ENCODE data around the gene UNC50.

UNC50 gene

DNA sequence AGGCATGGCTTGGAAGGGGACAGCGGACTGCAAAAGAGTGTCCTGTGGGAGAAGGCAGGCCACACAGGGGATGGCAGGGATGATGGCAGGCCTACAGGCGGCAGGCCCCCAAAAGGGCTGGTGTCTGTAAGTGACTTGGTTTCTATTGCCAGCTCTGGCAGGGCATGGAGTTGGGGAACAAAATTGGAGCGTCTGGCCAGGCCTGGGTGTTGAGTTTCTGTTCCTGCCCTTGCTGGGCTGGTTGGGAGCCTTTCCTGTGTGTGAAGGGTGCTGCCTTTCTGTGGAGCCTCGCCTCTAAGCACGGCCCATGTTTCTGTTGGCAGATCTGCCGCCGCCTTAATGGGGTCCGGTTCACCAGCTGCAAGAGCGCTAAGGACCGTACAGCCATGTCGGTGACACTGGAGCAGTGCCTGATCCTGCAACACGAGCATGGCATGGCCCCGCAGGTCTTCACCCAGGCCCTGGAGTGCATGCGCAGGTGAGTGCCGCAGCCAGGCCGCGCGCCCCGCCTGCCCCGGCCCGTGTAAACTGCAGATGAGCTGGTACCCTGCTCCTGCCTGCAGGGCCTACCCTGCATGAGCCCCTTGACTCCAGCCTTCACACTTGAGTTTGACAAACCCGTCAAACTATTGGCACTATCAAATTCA, 31.6 kb upstream of the UNC50 start:
- Histone ChIP-seq H3K36me3 (ENCODE audit: control insufficient read depth, insufficient read depth, low read length) (peaks cover 7% of the 10 kb centered on the region), H3K4me3 (ENCODE audit: low read length) (no peak overlapping the region), H3K9me3 (ENCODE audit: control insufficient read depth, insufficient read depth, low read length) (no peaks in the 10 kb centered on the region), H3K4me1 (ENCODE audit: control insufficient read depth, insufficient read depth, low read length) (no peaks in the 10 kb centered on the region; the same call in 1 of the 2 replicates), H3K27ac (ENCODE audit: low read length) (no peak overlapping the region), H3K27me3 (ENCODE audit: control insufficient read depth, insufficient read depth, low read length) (no peaks in the 10 kb centered on the region)
- no peak for DNase-seq (ENCODE audit: low read depth, low spot score)
- no CpG with 5 or more reads among the region's 22 CpGs for WGBS (ENCODE audit: insufficient coverage, insufficient read length)

- no peak for DNase-seq (ENCODE audit: low read depth, low spot score)
- Histone ChIP-seq H3K9me3 (ENCODE audit: control insufficient read depth, insufficient read depth, low read length) (no peaks in the 10 kb centered on the region), H3K4me3 (ENCODE audit: low read length) (no peak overlapping the region), H3K27ac (ENCODE audit: low read length) (no peak overlapping the region), H3K27me3 (ENCODE audit: control insufficient read depth, insufficient read depth, low read length) (no peaks in the 10 kb centered on the region), H3K4me1 (ENCODE audit: control insufficient read depth, insufficient read depth, low read length) (no peaks in the 10 kb centered on the region; the same call in 1 of the 2 replicates), H3K36me3 (ENCODE audit: control insufficient read depth, insufficient read depth, low read length) (peaks cover 8% of the 10 kb centered on the region)
- no CpG with 5 or more reads among the region's 10 CpGs for WGBS (ENCODE audit: insufficient coverage, insufficient read length)
Observed at GRCh38 chr2:98577313-98577712, 31.1 kb upstream of the UNC50 start.

- H3K9me3 ChIP-seq (ENCODE audit: control insufficient read depth, insufficient read depth, low read length): no peaks in the 10 kb centered on the region
- no CpG with 5 or more reads among the region's 9 CpGs for WGBS (ENCODE audit: insufficient coverage, insufficient read length)
- H3K4me3 ChIP-seq (ENCODE audit: low read length): no peak overlapping the region
- H3K27ac ChIP-seq (ENCODE audit: low read length): no peak overlapping the region
- no peak for DNase-seq (ENCODE audit: low read depth, low spot score)
- no peaks in the 10 kb centered on the region for H3K27me3 ChIP-seq (ENCODE audit: control insufficient read depth, insufficient read depth, low read length)
- H3K36me3 ChIP-seq (ENCODE audit: control insufficient read depth, insufficient read depth, low read length): peaks cover 13% of the 10 kb centered on the region
- no peaks in the 10 kb centered on the region for H3K4me1 ChIP-seq (ENCODE audit: control insufficient read depth, insufficient read depth, low read length)
Observed at GRCh38 chr2:98578231-98578630, 30.2 kb upstream of the UNC50 start.

GRCh38 chr2:98579926-98580325, 28.5 kb upstream of the UNC50 start:
- no peaks in the 10 kb centered on the region for H3K27me3 ChIP-seq (ENCODE audit: control insufficient read depth, insufficient read depth, low read length)
- no peaks in the 10 kb centered on the region for H3K4me1 ChIP-seq (ENCODE audit: control insufficient read depth, insufficient read depth, low read length)
- no peaks in the 10 kb centered on the region for H3K9me3 ChIP-seq (ENCODE audit: control insufficient read depth, insufficient read depth, low read length)
- no CpG with 5 or more reads among the region's 7 CpGs for WGBS (ENCODE audit: insufficient coverage, insufficient read length)
- no peak for DNase-seq (ENCODE audit: low read depth, low spot score)
- H3K27ac ChIP-seq (ENCODE audit: low read length): no peak overlapping the region
- H3K4me3 ChIP-seq (ENCODE audit: low read length): no peak overlapping the region
- peaks cover 13% of the 10 kb centered on the region for H3K36me3 ChIP-seq (ENCODE audit: control insufficient read depth, insufficient read depth, low read length)

- no peaks in the 10 kb centered on the region for H3K4me1 ChIP-seq (ENCODE audit: control insufficient read depth, insufficient read depth, low read length)
- no peak overlapping the region for H3K4me3 ChIP-seq (ENCODE audit: low read length)
- WGBS (ENCODE audit: insufficient coverage, insufficient read length): no CpG with 5 or more reads among the region's 10 CpGs
- peaks cover 13% of the 10 kb centered on the region for H3K36me3 ChIP-seq (ENCODE audit: control insufficient read depth, insufficient read depth, low read length)
- no peaks in the 10 kb centered on the region for H3K27me3 ChIP-seq (ENCODE audit: control insufficient read depth, insufficient read depth, low read length)
- H3K27ac ChIP-seq (ENCODE audit: low read length): no peak overlapping the region
- H3K9me3 ChIP-seq (ENCODE audit: control insufficient read depth, insufficient read depth, low read length): no peaks in the 10 kb centered on the region
- no peak for DNase-seq (ENCODE audit: low read depth, low spot score)
Observed at GRCh38 chr2:98580656-98581284, 27.6 kb upstream of the UNC50 start.

- no peak overlapping the region for H3K27ac ChIP-seq (ENCODE audit: low read length)
Observed at GRCh38 chr2:98582523-98582922, 25.9 kb upstream of the UNC50 start.

GRCh38 chr2:98583276-98583675, 25.1 kb upstream of the UNC50 start:
- H3K36me3 ChIP-seq (ENCODE audit: control insufficient read depth, insufficient read depth, low read length): peaks cover 7% of the 10 kb centered on the region; the same call in 1 of the 2 replicates
- H3K27me3 ChIP-seq (ENCODE audit: control insufficient read depth, insufficient read depth, low read length): no peaks in the 10 kb centered on the region
- H3K27ac ChIP-seq (ENCODE audit: low read length): no peak overlapping the region
- no peak for DNase-seq (ENCODE audit: low read depth, low spot score)
- no peak overlapping the region for H3K4me3 ChIP-seq (ENCODE audit: low read length)
- WGBS (ENCODE audit: insufficient coverage, insufficient read length): no CpG with 5 or more reads among the region's 7 CpGs
- no peaks in the 10 kb centered on the region for H3K9me3 ChIP-seq (ENCODE audit: control insufficient read depth, insufficient read depth, low read length)
- no peaks in the 10 kb centered on the region for H3K4me1 ChIP-seq (ENCODE audit: control insufficient read depth, insufficient read depth, low read length)

More at GRCh38 chr2:98582523-98582922, 25.9 kb upstream of the UNC50 start:
- Histone ChIP-seq H3K4me3 (ENCODE audit: low read length) (no peak overlapping the region), H3K4me1 (ENCODE audit: control insufficient read depth, insufficient read depth, low read length) (no peaks in the 10 kb centered on the region), H3K27me3 (ENCODE audit: control insufficient read depth, insufficient read depth, low read length) (no peaks in the 10 kb centered on the region), H3K36me3 (ENCODE audit: control insufficient read depth, insufficient read depth, low read length) (peaks cover 9% of the 10 kb centered on the region; the same call in 1 of the 2 replicates), H3K9me3 (ENCODE audit: control insufficient read depth, insufficient read depth, low read length) (no peaks in the 10 kb centered on the region)
- no CpG with 5 or more reads among the region's 9 CpGs for WGBS (ENCODE audit: insufficient coverage, insufficient read length)
- DNase-seq (ENCODE audit: low read depth, low spot score): no peak

DNA sequence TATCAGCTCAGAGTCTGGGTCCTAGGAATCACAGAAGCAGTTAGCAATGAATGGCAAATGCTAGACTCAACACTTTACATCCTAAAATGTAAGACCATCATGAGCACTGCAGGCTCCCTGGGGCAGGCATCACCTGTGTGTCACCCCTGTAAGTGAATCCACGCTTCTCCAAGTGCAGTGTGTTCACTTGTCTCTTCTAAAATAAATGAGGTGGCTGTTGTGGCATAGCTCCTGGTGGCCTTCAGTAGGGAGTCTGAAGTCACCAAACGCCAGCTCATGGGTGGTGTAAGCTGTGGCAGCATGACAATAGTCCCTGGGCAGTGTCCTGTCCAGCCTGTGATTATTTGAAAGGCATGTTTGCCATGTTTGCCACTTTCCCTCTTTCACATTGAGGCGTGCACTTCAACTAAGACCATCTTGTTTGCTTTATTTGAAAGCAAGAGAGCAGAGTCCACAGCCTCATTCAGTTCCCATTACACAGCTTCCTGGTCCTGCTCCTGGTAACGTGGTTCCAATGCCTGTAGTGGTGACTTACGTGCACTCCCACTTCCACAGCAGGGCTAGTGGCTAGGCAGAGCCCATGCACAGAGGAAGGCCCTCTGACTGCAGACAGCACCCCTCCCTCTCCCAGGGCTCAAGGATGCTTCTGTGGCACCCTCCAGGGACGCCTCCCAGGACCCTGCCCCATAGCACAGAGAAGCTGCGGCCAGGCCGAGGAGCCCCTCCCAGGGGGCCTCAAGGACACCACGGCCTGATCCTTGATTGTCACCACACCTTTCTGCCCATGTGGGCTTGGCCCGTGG, 24.4 kb upstream of the UNC50 start:
- DNase-seq (ENCODE audit: low read depth, low spot score): no peak
- H3K27me3 ChIP-seq (ENCODE audit: control insufficient read depth, insufficient read depth, low read length): no peaks in the 10 kb centered on the region
- H3K27ac ChIP-seq (ENCODE audit: low read length): no peak overlapping the region
- no CpG with 5 or more reads among the region's 10 CpGs for WGBS (ENCODE audit: insufficient coverage, insufficient read length)
- no peaks in the 10 kb centered on the region for H3K4me1 ChIP-seq (ENCODE audit: control insufficient read depth, insufficient read depth, low read length)
- H3K9me3 ChIP-seq (ENCODE audit: control insufficient read depth, insufficient read depth, low read length): no peaks in the 10 kb centered on the region
- peaks cover 6% of the 10 kb centered on the region; the same call in 1 of the 2 replicates for H3K36me3 ChIP-seq (ENCODE audit: control insufficient read depth, insufficient read depth, low read length)
- no peak overlapping the region for H3K4me3 ChIP-seq (ENCODE audit: low read length)

- DNase-seq (ENCODE audit: low read depth, low spot score): no peak
- Histone ChIP-seq H3K36me3 (ENCODE audit: control insufficient read depth, insufficient read depth, low read length) (peaks cover 6% of the 10 kb centered on the region; the same call in 1 of the 2 replicates), H3K4me1 (ENCODE audit: control insufficient read depth, insufficient read depth, low read length) (no peaks in the 10 kb centered on the region), H3K4me3 (ENCODE audit: low read length) (no peak overlapping the region), H3K27me3 (ENCODE audit: control insufficient read depth, insufficient read depth, low read length) (no peaks in the 10 kb centered on the region), H3K9me3 (ENCODE audit: control insufficient read depth, insufficient read depth, low read length) (no peaks in the 10 kb centered on the region), H3K27ac (ENCODE audit: low read length) (no peak overlapping the region)
- no CpG with 5 or more reads among the region's 10 CpGs for WGBS (ENCODE audit: insufficient coverage, insufficient read length)
Observed at GRCh38 chr2:98585386-98585785, 23.0 kb upstream of the UNC50 start.

DNA sequence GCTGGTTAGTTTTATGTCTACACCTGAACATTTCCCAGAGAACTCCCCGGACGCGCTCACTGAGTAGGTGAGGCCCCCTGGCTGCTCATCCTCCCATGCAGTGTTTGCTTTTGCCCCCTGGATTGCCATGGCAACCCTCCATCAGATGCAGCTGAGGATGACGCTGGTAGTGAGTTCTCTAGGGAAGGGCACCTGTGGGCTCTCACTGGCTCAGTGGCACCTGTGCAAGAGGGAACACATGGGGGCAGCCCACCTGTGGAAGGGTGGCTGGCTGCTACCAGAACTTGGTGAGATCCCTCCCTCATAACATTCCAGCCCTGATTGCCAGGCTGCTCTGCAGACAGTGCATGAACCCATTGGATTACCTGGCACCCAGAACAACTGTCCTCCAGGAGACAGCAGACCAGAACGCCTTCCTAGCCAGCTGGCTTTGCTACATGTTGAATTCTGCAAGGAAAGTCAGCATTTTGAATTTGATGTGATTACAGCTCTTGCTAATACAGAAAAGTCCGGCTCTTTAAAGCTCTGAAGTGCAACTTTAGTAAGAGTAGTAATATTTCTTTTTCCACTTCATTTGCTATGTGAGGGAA, 21.7 kb upstream of the UNC50 start:
- no peak overlapping the region for H3K27ac ChIP-seq (ENCODE audit: low read length)
- no CpG with 5 or more reads among the region's 6 CpGs for WGBS (ENCODE audit: insufficient coverage, insufficient read length)
- H3K4me1 ChIP-seq (ENCODE audit: control insufficient read depth, insufficient read depth, low read length): no peaks in the 10 kb centered on the region
- H3K27me3 ChIP-seq (ENCODE audit: control insufficient read depth, insufficient read depth, low read length): no peaks in the 10 kb centered on the region
- no peak for DNase-seq (ENCODE audit: low read depth, low spot score)
- H3K4me3 ChIP-seq (ENCODE audit: low read length): no peak overlapping the region
- H3K36me3 ChIP-seq (ENCODE audit: control insufficient read depth, insufficient read depth, low read length): peaks cover 6% of the 10 kb centered on the region; the same call in 1 of the 2 replicates
- no peaks in the 10 kb centered on the region for H3K9me3 ChIP-seq (ENCODE audit: control insufficient read depth, insufficient read depth, low read length)

Data from iPS DF 6.9 (cell line).